ENCODE data around the gene ACOT12. TPM values are rescaled to one million over a fixed set of nuclear protein-coding genes. Genes with fewer than 3 reads are reported as not detected.
"Not testable (repeated sequence)": the region's sequence is repeated elsewhere in the genome, so short reads cannot be mapped to it uniquely, and the experiment has no call there.

The ACOT12 gene
- total and polyA plus RNA-seq, 2 experiments from 2014 or later = 0.15 TPM; not detected in 1

- no peak for TF ChIP-seq ETS1 (IDR thresholded peaks at IDR 0.05)
- no peak for TF ChIP-seq POLR2AphosphoS5 (IDR thresholded peaks at IDR 0.05; ENCODE audit: low read depth)
- TF ChIP-seq JUNB (IDR thresholded peaks at IDR 0.05; ENCODE audit: unreplicated experiment) = no peak
- no peak for TF ChIP-seq STAT1 (IDR thresholded peaks at IDR 0.05; ENCODE audit: unreplicated experiment)
- no peak for TF ChIP-seq ZNF331 (CRISPR knock-in tag; IDR thresholded peaks at IDR 0.05; ENCODE audit: low read depth)
Measured at GRCh38 chr5:81297531-81297930, 96.4 kb downstream of the ACOT12 start (continued).

GRCh38 chr5:81294021-81294420, 99.9 kb downstream of the ACOT12 start:
- H4K20me1 ChIP-seq (replicated peaks; ENCODE audit: insufficient read depth); H3F3A ChIP-seq (replicated peaks; ENCODE audit: low read depth); H3K27me3 Mint-ChIP-seq (ENCODE audit: insufficient read depth, low read depth, poor library complexity); H3K27ac Mint-ChIP-seq; H3K4me1 Mint-ChIP-seq; ATAC-seq; H2AFZ ChIP-seq; DNase-seq (ENCODE audit: low spot score); H3K4me1 ChIP-seq (ENCODE audit: insufficient read depth); H3K4me3 Mint-ChIP-seq; H3K27ac ChIP-seq (ENCODE audit: low read depth); H3K4me2 ChIP-seq; H3K4me3 ChIP-seq; H3K27me3 ChIP-seq (ENCODE audit: insufficient read depth); H3K9me2 ChIP-seq (ENCODE audit: insufficient read depth): not testable (repeated sequence)
- H3K79me2 ChIP-seq (replicated peaks; ENCODE audit: insufficient read depth) = peaks cover 83% of the 10 kb centered on the region
- H3K36me3 Mint-ChIP-seq (ENCODE audit: low read depth) = peaks cover 49% of the 10 kb centered on the region
- peaks cover 45% of the 10 kb centered on the region for H3K9me3 Mint-ChIP-seq
- H3K36me3 ChIP-seq (ENCODE audit: insufficient read depth) = peaks cover 16% of the 10 kb centered on the region; the same call in 1 of the 2 replicates

DNA sequence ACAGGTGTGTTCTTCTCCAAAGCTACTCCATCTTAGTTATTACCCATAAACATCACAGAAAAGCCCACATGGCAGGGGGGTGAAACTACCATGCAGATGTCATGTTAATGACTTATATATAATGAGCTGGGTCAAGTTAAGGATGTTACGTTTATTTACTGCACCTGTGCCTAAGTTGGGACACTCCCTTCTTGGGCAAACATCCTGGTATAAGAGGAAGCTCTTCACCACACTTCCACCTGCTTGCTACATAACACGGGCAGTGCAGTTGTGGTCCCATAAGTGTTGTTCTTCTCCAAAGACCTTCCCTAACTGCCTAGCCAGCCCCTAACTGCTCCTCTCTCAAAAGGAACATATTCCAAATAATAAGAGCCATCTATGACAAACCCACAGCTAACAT, 101.8 kb downstream of the ACOT12 start:
- H3K4me1 Mint-ChIP-seq = no peaks in the 10 kb centered on the region
- H3K4me3 ChIP-seq = no peak overlapping the region

More for the DNA sequence above, 101.8 kb downstream of the ACOT12 start:
- Histone ChIP-seq H3K27ac (ENCODE audit: low read depth) (no peak overlapping the region), H2AFZ (no peak overlapping the region), H3K27me3 (ENCODE audit: insufficient read depth) (no peaks in the 10 kb centered on the region), H3K4me2 (no peak overlapping the region), H3K36me3 (ENCODE audit: insufficient read depth) (peaks cover 16% of the 10 kb centered on the region; the same call in 1 of the 2 replicates), H4K20me1 (replicated peaks; ENCODE audit: insufficient read depth) (peaks cover 4% of the 10 kb centered on the region), H3K4me1 (ENCODE audit: insufficient read depth) (no peaks in the 10 kb centered on the region), H3K9me2 (ENCODE audit: insufficient read depth) (no peaks in the 10 kb centered on the region), H3F3A (replicated peaks; ENCODE audit: low read depth) (no peaks in the 10 kb centered on the region), H3K79me2 (replicated peaks; ENCODE audit: insufficient read depth) (peaks cover 86% of the 10 kb centered on the region)
- Mint-ChIP-seq H3K9me3 (peaks cover 45% of the 10 kb centered on the region), H3K4me3 (no peak overlapping the region), H3K27ac (no peak overlapping the region), H3K36me3 (ENCODE audit: low read depth) (peaks cover 49% of the 10 kb centered on the region), H3K27me3 (ENCODE audit: insufficient read depth, low read depth, poor library complexity) (peaks cover 2% of the 10 kb centered on the region)
- no peak for TF ChIP-seq EZH2phosphoT487 (IDR thresholded peaks at IDR 0.05; ENCODE audit: unreplicated experiment)
- TF ChIP-seq EZH2 (IDR thresholded peaks at IDR 0.05; ENCODE audit: low read depth, unreplicated experiment) = no peak
- TF ChIP-seq, protein P1, sequence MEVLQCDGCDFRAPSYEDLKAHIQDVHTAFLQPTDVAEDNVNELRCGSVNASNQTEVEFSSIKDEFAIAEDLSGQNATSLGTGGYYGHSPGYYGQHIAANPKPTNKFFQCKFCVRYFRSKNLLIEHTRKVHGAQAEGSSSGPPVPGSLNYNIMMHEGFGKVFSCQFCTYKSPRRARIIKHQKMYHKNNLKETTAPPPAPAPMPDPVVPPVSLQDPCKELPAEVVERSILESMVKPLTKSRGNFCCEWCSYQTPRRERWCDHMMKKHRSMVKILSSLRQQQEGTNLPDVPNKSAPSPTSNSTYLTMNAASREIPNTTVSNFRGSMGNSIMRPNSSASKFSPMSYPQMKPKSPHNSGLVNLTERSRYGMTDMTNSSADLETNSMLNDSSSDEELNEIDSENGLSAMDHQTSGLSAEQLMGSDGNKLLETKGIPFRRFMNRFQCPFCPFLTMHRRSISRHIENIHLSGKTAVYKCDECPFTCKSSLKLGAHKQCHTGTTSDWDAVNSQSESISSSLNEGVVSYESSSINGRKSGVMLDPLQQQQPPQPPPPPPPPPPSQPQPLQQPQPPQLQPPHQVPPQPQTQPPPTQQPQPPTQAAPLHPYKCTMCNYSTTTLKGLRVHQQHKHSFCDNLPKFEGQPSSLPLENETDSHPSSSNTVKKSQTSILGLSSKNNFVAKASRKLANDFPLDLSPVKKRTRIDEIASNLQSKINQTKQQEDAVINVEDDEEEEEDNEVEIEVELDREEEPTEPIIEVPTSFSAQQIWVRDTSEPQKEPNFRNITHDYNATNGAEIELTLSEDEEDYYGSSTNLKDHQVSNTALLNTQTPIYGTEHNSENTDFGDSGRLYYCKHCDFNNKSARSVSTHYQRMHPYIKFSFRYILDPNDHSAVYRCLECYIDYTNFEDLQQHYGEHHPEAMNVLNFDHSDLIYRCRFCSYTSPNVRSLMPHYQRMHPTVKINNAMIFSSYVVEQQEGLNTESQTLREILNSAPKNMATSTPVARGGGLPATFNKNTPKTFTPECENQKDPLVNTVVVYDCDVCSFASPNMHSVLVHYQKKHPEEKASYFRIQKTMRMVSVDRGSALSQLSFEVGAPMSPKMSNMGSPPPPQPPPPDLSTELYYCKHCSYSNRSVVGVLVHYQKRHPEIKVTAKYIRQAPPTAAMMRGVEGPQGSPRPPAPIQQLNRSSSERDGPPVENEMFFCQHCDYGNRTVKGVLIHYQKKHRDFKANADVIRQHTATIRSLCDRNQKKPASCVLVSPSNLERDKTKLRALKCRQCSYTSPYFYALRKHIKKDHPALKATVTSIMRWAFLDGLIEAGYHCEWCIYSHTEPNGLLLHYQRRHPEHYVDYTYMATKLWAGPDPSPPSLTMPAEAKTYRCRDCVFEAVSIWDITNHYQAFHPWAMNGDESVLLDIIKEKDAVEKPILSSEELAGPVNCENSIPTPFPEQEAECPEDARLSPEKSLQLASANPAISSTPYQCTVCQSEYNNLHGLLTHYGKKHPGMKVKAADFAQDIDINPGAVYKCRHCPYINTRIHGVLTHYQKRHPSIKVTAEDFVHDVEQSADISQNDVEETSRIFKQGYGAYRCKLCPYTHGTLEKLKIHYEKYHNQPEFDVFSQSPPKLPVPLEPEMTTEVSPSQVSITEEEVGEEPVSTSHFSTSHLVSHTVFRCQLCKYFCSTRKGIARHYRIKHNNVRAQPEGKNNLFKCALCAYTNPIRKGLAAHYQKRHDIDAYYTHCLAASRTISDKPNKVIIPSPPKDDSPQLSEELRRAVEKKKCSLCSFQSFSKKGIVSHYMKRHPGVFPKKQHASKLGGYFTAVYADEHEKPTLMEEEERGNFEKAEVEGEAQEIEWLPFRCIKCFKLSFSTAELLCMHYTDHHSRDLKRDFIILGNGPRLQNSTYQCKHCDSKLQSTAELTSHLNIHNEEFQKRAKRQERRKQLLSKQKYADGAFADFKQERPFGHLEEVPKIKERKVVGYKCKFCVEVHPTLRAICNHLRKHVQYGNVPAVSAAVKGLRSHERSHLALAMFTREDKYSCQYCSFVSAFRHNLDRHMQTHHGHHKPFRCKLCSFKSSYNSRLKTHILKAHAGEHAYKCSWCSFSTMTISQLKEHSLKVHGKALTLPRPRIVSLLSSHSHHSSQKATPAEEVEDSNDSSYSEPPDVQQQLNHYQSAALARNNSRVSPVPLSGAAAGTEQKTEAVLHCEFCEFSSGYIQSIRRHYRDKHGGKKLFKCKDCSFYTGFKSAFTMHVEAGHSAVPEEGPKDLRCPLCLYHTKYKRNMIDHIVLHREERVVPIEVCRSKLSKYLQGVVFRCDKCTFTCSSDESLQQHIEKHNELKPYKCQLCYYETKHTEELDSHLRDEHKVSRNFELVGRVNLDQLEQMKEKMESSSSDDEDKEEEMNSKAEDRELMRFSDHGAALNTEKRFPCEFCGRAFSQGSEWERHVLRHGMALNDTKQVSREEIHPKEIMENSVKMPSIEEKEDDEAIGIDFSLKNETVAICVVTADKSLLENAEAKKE (CRISPR knock-in tag; IDR thresholded peaks at IDR 0.05) = no peak
- TF ChIP-seq POLR2AphosphoS5 (IDR thresholded peaks at IDR 0.05; ENCODE audit: low read depth) = no peak
- TF ChIP-seq STAT1 (IDR thresholded peaks at IDR 0.05; ENCODE audit: unreplicated experiment) = no peak
- no peak for TF ChIP-seq ZNF114 (CRISPR knock-in tag; IDR thresholded peaks at IDR 0.05)
- TF ChIP-seq NANOG (IDR thresholded peaks at IDR 0.05; ENCODE audit: borderline replicate concordance) = no peak
- no peak for TF ChIP-seq CREB1 (CRISPR knock-in tag; IDR thresholded peaks at IDR 0.05; ENCODE audit: low read depth)
- DNase-seq (ENCODE audit: low spot score) = no peak
- no peak for ATAC-seq

All from GM23338 (cell line).